GM12878 (cell line): ENCODE data around the gene INO80E. TPM values are rescaled to one million over a fixed set of nuclear protein-coding genes. Genes with fewer than 3 reads are reported as not detected.

ENCODE experiments used
- CBFB ChIP-seq: IDR thresholded peaks from 2 replicates; pipeline ENCODE4 v1.6.1; 2016; ENCODE audit warnings: antibody characterized with exemption, low read depth
- CEBPZ ChIP-seq: fragments of 150-350 bp; IDR thresholded peaks from 2 replicates; pipeline ENCODE4 v1.6.1; 2016; ENCODE audit warnings: low read depth, low read length
- CHD2 ChIP-seq: IDR thresholded peaks from 2 replicates; pipeline ENCODE4 v1.6.1; 2011; ENCODE audit warnings: low read depth, low read length, improper control_type of control experiment, borderline replicate concordance
- CREB1 ChIP-seq: IDR thresholded peaks from 2 replicates; pipeline ENCODE4 v1.6.1; 2012; ENCODE audit warnings: low read depth, mild to moderate bottlenecking, inconsistent platforms
- HCFC1 ChIP-seq: fragments of 150-350 bp; IDR thresholded peaks from 2 replicates; pipeline ENCODE4 v1.6.1; 2014; ENCODE audit warnings: low read length
- JUNB ChIP-seq: IDR thresholded peaks from 2 replicates; pipeline ENCODE4 v1.6.1; 2016; ENCODE audit warnings: antibody characterized with exemption, mild to moderate bottlenecking
- KLF5 ChIP-seq: fragments of 450-650 bp; IDR thresholded peaks from 2 replicates; pipeline ENCODE4 v1.6.1; 2014; ENCODE audit warnings: mild to moderate bottlenecking; ENCODE audit not compliant: partially characterized antibody
- MEF2B ChIP-seq: fragments of 450-650 bp; IDR thresholded peaks from 2 replicates; pipeline ENCODE4 v1.6.1; 2018; ENCODE audit warnings: mild to moderate bottlenecking, moderate library complexity; ENCODE audit not compliant: partially characterized antibody, poor library complexity, severe bottlenecking
- MTA3 ChIP-seq: IDR thresholded peaks from 2 replicates; pipeline ENCODE4 v1.6.1; 2012; ENCODE audit warnings: low read length, inconsistent platforms, borderline replicate concordance
- MXI1 ChIP-seq: fragments of 150-350 bp; IDR thresholded peaks from 2 replicates; pipeline ENCODE4 v1.6.1; 2011; ENCODE audit warnings: low read depth, mild to moderate bottlenecking, inconsistent platforms, low read length, improper control_type of control experiment
- NFYB ChIP-seq: IDR thresholded peaks from 2 replicates; pipeline ENCODE4 v1.6.1; 2011; ENCODE audit warnings: low read depth, mild to moderate bottlenecking, low read length, improper control_type of control experiment, moderate library complexity; ENCODE audit not compliant: insufficient read depth
- NR2C1 ChIP-seq: fragments of 450-650 bp; IDR thresholded peaks from 2 replicates; pipeline ENCODE4 v1.6.1; 2017; ENCODE audit warnings: antibody characterized with exemption, mild to moderate bottlenecking, moderate library complexity
- NRF1 ChIP-seq: conservative IDR thresholded peaks from 2 replicates; pipeline ENCODE4 v1.6.1; 2011; ENCODE audit warnings: mild to moderate bottlenecking, low read depth, low read length, improper control_type of control experiment
- POU2F2 ChIP-seq: IDR thresholded peaks from 3 replicates; pipeline ENCODE4 v1.6.1; 2011; ENCODE audit warnings: low read depth, mild to moderate bottlenecking, low read length, borderline replicate concordance
- SIX5 ChIP-seq: IDR thresholded peaks from 2 replicates; pipeline ENCODE4 v1.6.1; 2011; ENCODE audit warnings: mild to moderate bottlenecking, low read depth, low read length, moderate library complexity; ENCODE audit not compliant: severe bottlenecking
- SMC3 ChIP-seq: IDR thresholded peaks from 2 replicates; pipeline ENCODE4 v1.6.1; 2011; ENCODE audit warnings: low read length, improper control_type of control experiment, borderline replicate concordance
- SREBF1 ChIP-seq: IDR thresholded peaks from 2 replicates; pipeline ENCODE4 v1.6.1; 2012; ENCODE audit warnings: mild to moderate bottlenecking, low read length
- SREBF2 ChIP-seq: IDR thresholded peaks from 2 replicates; pipeline ENCODE4 v1.6.1; 2012; ENCODE audit warnings: mild to moderate bottlenecking, low read length
- TARDBP ChIP-seq: IDR thresholded peaks from 2 replicates; pipeline ENCODE4 v1.6.1; 2016; ENCODE audit warnings: borderline replicate concordance
- USF2 ChIP-seq: IDR thresholded peaks from 2 replicates; pipeline ENCODE4 v1.6.1; 2011; ENCODE audit warnings: low read depth, low read length, improper control_type of control experiment, borderline replicate concordance
- polyA plus RNA-seq, 11 experiments: library from polyadenylated mRNA; depleted of rRNA in 4 of 11; unstranded in 6 of 11; stranded (reverse) in 5 of 11; fragments of >200 nt; fragmentation: Nextera tagmentation in 4 of 11; fragmentation: Illumina TruSeq in 1 of 11; extraction: Ambion mirVana in 4 of 11; extraction: Trizol in 1 of 11; gene quantifications; 1 replicate in 1 of 11; 2 replicates in 10 of 11; pipeline versions ENCODE4 v1.2.1 to v1.2.3, GENCODE V29; 2011 to 2016; ENCODE audit warnings: inconsistent platforms in 2 of 11, missing spikeins in 2 of 11, low read depth in 1 of 11
- total RNA-seq, 4 experiments: library from RNA; depleted of rRNA in 3 of 4; stranded (reverse); fragments of >200 nt in 3 of 4; fragmentation: Illumina TruSeq in 1 of 4; extraction: Trizol in 1 of 4; gene quantifications; 2 replicates each; pipeline versions ENCODE4 v1.2.1 to v1.2.3, GENCODE V29; 2013 to 2021
- TF ChIP-seq, protein P1 (sequence below): fragments of 450-650 bp; formaldehyde crosslinking; IDR thresholded peaks from 2 replicates; pipeline ENCODE4 v1.5.0; 2022; ENCODE audit warnings: mild to moderate bottlenecking, missing genetic modification characterization
- TF ChIP-seq, protein P2 (sequence below): IDR thresholded peaks from 2 replicates; pipeline ENCODE4 v1.6.1; 2012; ENCODE audit warnings: low read depth, low read length, improper control_type of control experiment

Gene INO80E
- total and polyA plus RNA-seq, 10 of the 15 experiments (the other 5 are each of a cell fraction or from before 2014, with no cell fraction given) = 0.39 to 74.0 (median 33.0) TPM

- TF ChIP-seq CEBPZ = no peak
- TF ChIP-seq JUNB = no peak
- TF ChIP-seq KLF5 = peak; percentile 43
- no peak for TF ChIP-seq SREBF2
- TF ChIP-seq, protein P1, sequence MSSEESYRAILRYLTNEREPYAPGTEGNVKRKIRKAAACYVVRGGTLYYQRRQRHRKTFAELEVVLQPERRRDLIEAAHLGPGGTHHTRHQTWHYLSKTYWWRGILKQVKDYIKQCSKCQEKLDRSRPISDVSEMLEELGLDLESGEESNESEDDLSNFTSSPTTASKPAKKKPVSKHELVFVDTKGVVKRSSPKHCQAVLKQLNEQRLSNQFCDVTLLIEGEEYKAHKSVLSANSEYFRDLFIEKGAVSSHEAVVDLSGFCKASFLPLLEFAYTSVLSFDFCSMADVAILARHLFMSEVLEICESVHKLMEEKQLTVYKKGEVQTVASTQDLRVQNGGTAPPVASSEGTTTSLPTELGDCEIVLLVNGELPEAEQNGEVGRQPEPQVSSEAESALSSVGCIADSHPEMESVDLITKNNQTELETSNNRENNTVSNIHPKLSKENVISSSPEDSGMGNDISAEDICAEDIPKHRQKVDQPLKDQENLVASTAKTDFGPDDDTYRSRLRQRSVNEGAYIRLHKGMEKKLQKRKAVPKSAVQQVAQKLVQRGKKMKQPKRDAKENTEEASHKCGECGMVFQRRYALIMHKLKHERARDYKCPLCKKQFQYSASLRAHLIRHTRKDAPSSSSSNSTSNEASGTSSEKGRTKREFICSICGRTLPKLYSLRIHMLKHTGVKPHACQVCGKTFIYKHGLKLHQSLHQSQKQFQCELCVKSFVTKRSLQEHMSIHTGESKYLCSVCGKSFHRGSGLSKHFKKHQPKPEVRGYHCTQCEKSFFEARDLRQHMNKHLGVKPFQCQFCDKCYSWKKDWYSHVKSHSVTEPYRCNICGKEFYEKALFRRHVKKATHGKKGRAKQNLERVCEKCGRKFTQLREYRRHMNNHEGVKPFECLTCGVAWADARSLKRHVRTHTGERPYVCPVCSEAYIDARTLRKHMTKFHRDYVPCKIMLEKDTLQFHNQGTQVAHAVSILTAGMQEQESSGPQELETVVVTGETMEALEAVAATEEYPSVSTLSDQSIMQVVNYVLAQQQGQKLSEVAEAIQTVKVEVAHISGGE (CRISPR knock-in tag) = no peak
- TF ChIP-seq SMC3 = no peak
- TF ChIP-seq, protein P2, sequence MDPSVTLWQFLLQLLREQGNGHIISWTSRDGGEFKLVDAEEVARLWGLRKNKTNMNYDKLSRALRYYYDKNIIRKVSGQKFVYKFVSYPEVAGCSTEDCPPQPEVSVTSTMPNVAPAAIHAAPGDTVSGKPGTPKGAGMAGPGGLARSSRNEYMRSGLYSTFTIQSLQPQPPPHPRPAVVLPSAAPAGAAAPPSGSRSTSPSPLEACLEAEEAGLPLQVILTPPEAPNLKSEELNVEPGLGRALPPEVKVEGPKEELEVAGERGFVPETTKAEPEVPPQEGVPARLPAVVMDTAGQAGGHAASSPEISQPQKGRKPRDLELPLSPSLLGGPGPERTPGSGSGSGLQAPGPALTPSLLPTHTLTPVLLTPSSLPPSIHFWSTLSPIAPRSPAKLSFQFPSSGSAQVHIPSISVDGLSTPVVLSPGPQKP = peak; percentile 90
- TF ChIP-seq NR2C1 = peak; percentile 81
- TF ChIP-seq CBFB = peak; percentile 60; the same call in 1 of the 2 replicates
- TF ChIP-seq MXI1 = peak; percentile 76; the same call in 1 of the 2 replicates
- TF ChIP-seq CHD2 = peak; percentile 69
- TF ChIP-seq HCFC1 = peak; percentile 91
- peak; percentile 98 for TF ChIP-seq CREB1
- TF ChIP-seq NFYB = 0 out of 2 replicates have a peak, but pooled peaks have one; percentile 41
- peak; percentile 89; the same call in 1 of the 2 replicates for TF ChIP-seq TARDBP
- TF ChIP-seq MEF2B = peak; percentile 94
- TF ChIP-seq NRF1 = no peak
- TF ChIP-seq SIX5 = peak; percentile 86
- no peak for TF ChIP-seq USF2
- TF ChIP-seq POU2F2 = no peak
- TF ChIP-seq MTA3 = no peak; the same call in 1 of the 2 replicates
- no peak; the same call in 1 of the 2 replicates for TF ChIP-seq SREBF1
These were observed at the start of gene INO80E (continued) for GRCh38 chr16:29995911-29996765.
